HG03521 (cell line): ENCODE results near the gene SYF2.
"Not testable (repeated sequence)": the region's sequence is repeated elsewhere in the genome, so short reads cannot be mapped to it uniquely, and the experiment has no call there.

Experiments used
- ATAC-seq: cut with Tn5 transposase; IDR thresholded peaks from one replicate; pipeline ENCODE4 v1.9.1; 2021; ENCODE audit warnings: mild to moderate bottlenecking, moderate library complexity; ENCODE audit not compliant: unreplicated experiment

Gene SYF2

DNA sequence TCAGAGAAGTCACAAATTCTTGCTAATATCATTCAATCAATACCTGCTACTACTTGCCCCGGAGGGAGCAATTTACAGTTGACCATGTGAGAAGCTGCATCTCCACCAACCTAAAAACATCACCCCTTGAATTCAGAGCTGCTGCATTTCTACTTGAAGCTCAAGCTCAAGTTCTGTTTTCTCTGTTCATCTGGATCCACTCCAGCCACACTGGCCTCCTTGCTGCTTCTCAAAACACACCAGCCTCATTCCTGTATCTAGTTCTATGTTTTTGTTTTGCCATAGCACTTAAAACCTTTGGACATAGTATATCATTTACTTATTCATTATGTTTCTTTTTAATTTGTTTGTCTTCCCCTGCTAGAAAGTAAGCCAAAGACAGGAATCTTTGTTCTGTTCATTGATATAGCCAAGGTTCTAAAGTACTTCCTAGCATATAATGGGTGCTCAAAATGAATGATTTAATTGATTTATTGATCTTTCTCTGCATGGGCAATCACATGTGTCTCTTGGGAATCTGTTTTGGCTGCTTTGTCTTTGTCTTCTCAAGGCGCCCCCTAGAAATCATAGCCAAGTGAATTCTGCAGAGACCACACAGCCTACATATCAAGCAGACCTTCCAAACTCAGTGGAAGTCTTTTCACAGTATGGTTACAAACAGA lies 23.6 kb downstream of the SYF2 start:
- no peak for ATAC-seq

DNA sequence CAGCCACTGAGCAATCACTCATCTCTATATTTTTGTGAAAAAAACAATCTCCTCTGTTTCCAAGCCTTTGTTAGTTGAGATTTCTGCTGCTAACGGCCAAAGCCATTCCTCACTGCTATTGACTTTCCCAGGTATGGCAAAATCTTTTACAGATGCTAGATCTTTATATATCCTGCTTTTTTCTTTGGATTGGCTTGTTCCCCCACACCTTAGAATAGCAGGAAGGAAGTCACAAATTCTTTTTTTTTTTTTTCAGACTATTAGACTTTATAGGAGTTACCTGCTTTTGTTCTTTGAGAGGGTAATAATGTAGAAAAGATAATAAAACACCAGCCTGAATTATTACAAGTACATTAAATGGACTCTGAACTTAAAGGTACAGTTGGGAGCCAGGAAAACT lies 24.2 kb downstream of the SYF2 start:
- ATAC-seq: no peak

DNA sequence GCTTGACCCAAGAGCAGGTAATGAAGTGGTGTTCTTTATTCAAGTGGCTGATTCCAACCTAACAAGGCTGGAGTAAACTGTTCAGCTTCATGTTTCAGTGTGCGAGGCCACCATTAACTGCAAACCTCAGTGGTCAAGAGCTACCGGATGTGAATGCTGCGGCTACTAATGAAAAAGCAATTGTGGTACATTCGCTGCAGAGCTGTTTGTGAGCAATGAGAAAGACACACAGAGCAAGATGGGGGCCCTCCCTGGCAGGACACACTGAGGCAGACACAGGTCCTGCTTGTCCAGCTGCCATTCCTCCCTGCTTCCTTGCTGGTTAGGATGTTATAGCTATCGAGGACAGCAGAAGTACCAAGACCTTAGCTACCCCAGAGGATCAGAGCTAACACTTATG lies 26.1 kb downstream of the SYF2 start:
- ATAC-seq: no peak

DNA sequence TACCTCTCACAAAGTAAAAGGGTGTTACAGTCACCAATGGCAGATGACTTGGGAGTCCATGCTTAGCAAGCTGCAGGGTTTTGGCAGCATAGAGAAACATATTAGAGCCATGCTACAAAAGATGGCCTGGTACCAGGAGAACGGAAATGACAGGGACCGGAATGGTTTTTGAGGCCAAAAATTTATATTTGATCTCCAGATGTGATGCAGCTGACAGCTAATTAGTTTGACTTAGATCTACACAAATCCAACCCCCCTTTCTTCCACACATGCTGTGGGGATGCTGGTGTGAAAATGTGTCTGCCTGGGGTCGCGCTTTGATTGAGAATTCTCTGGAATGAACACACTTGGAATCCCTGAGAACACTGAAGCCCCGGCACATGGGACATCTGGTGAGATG lies 26.5 kb downstream of the SYF2 start:
- ATAC-seq: no peak

DNA sequence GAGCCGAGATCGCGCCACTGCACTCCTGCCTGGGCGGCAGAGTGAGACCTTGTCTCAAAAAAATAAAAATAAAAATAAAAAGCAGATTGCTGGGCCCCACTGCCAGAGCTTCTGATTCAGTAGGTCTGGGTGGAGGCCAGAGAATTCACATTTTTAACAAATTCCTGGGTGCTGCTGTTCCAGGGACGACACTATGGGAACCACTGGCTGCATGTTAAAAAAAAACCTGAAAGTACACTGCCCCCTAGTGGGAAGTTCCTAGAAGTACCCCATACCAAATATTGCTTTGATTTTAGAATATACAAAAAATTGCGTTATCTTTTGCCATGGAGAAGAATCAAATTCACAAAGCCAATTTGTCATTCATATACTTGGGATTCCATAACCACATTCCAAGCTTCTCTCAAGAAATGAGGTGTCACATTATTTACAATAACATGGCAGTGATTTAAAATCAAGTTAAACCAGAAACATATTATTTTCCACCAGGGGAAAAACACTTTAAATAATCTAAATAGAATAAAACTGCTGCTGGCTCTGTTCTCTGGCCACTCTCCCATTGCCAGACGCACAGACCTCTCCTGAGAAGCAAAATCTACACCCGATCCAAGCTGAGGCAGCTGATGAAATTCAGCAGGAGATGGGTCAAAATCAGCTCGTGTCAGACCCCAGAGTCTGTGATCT lies 27.4 kb downstream of the SYF2 start:
- ATAC-seq: no peak

DNA sequence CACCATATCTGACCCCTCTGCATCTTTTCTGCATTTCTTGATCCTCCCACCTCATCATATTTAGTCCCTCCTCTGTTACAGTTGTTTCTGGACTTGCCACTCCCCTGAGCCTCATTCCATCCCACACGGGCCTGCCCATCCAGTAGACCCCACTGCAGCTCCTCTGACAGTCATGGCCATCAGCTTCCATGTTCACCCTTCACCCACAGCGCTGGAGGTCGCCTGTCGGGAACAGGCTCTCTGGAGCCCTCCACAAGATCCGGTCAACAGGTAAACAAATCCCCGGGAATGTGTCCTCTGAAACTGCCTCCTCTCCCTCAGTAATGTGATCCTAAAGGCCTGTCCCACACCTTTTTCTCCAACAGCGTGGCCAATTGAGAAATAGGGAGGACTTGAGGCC lies 31.3 kb downstream of the SYF2 start:
- no peak for ATAC-seq

DNA sequence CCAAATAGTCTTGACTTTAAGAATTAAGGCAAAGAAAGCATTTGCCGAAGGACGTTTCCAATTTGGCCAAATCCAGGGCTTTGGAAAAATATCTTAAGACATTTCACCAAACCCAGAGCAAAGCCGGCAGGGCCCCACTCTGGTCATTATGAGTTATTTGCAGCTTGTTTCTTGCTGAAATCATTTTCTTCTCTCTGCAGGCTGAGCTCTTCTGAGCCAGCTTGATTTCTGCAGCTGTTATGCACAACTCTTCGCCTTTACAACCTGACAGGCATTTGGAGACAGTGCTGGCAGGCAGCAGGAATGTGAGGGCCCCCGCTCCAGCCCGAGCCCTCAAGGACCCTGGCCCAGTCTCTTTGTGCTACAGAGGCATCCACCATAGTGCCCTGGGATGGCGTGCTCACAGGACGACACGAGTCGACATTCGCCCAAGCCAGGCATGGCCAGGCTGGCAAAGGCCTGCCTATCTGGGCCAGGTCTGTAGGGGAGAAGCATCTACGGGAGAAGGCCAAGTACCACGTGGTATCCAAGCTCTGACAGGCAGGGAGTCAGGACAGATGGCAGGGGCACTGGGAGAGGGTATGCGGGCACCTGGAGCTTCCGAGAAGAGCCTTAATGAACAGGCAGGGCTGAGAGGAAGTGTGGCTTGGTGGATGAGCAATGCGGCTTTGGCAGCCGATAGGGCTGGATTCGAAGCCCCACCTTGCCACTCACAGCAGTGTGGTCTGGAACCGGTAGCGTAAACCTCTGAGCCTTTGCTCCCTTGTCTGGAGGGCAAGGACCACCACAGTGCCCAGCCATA lies 32.3 kb downstream of the SYF2 start:
- ATAC-seq: no peak

DNA sequence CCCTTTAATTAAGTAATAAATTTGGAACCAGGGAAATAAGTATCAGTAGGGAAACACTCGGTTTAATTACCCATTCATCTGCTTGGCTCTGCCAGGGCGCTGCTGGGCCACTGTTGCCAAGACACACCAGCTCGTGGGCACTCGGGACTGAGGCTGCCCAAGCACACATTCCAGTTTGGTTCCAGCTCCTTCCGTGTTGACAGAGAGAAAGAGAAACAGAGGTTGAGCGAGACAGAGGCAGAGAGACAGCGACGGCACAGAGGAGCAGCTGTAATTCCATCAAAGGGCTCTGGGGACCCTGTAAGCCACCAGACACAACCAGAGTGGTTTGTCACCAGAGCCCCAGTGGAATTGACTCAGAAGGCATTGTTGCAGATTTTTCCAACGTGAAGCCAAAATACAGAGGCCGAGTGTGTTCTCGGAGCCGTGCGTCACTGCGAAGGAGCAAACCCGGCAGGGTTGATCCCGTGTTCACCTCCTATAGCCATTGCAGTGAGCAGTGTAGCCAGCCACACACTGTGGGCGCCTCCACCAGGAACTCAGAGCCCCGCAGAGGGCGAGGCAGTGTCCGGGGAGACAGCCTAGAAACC lies 33.5 kb downstream of the SYF2 start:
- no peak for ATAC-seq

DNA sequence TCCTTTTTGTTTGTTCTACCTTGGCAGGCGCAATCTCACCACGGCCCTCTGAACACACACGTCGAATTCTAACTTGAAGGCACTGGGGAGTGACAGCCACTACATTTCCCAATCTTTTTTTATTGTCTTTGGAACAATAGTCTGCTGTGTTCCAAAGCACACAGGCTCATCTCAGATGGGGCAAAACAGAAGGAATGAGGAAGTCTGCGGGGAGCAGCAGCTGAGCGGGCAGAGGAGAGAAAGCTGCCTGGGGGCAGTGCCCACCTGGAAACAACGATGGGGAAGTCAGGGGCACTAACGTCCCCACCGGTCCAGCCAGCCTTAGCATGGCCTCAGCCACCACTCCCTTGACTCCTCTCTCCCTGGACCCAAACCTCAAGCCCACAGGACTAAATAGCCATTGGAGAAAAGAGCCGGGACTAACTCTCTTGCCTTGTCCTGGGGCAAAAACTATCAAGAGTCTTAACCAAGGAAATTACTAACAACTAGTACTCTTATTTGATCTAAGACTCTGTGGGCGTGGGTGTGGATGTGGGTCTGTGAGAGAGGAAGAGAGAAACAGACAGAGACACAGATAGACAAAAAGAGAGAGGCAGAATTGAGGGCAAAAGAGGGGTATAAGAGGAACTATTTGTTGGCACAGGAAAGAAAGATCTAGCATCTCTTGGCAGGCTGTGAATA lies 34.2 kb downstream of the SYF2 start:
- no peak for ATAC-seq

DNA sequence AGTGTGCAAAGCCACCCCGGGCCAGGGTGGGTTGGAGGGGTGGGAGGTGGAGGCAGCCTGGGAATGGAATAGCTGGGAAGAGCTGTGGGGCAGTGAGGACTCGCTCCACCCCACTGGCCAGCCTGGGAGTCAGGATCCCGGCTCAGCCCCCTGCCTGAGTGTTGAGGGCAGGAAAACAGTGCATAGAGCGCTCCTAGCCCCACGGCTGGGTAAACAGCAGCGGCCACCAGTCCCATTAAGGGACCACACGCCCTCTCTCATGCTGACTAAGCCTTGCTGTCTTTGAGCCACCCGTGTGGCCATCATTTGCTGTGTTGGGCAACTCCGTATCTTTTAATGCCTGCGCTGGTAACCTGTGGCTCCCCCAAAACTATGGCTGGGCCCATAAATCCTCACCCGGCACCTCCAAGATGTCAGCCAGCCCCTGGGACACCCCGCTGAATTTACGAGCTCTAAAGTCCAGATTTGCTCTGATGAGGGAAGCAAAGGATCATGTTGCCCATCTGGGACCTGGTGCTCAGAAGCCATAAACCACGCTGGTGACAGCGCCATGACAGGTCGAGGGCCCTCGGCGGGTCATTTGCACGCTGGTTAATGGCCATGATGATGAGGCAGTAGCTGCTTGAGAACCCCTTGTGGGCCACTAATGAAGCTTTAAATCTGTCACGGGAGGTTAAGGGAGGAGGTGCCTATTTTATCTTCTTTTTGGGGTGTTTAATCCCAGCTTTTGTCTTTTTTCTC lies 34.9 kb downstream of the SYF2 start:
- ATAC-seq: no peak

DNA sequence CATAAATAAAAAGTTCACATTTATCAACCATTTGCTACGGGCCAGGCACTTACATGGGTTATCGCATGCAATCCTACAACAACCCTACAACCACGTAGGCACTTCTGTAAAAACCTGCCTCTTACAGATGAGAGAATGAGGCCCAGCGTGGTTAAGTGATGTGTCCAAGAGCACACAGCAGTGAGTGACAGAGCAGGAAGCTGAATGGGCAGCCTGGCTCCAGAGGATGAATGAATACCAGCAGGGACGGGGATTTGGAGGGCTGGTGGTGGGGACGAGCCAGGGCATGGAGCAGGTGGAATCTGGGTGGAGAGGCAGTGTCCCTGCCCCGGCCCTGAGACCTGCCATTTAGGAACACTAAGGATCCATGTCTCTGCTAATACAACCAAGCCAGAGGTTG lies 35.5 kb downstream of the SYF2 start:
- no peak for ATAC-seq

DNA sequence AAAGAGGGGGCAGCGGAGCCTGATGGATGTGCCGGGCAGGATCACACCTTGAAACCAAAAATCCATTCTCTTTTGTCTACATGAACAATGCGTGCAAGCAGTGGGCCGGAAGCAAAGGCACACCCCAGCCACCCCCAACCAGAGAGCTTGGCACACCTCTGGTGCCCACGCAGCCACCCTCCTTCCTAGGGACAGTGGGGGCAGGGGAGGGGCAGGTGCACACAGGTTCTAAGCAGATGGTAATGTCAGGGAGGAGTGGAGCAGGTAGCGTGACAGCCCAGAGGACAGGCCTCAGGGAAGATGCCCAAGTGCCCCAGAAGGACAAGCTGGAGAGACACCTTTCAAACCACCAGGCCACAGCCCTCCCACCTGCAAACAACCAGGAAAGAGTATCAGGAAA lies 36.5 kb downstream of the SYF2 start:
- no peak for ATAC-seq

DNA sequence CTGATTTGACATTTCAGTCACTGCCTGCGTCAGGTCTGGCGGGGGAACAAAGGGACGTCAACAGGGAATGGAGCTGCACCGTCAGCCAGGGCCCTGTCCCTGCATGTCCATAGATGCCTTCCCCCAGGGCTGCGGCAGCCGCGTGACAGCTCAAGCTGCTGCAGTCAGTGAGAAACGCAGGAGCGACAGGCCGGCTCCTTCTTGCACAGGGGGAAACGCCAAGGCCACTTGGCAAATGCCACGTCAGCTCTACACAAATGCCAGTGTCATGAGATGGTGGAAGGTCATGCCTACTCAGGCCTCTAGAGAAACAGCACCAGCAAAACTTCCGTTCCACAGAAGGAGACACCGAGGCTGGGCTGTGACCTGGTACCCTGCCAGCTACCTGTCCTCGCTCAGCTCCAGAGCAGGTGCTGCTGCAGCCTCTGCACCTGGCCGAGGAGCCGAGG lies 37.7 kb downstream of the SYF2 start:
- ATAC-seq: no peak

DNA sequence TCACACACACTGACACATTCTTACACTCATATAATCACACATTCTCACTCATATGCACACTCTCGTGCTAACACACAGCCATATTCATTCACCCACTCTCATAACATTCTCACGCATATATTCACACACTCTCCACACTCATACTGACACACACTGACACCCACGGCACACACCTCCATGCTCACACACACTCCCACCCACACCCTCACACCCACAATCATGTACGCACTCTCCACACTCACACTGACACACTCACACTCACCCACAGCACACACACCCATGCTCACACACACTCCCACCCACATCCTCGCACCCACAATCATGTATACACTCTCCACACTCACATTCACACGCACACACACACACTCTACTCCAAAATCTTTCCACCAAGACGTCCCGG lies 38.2 kb downstream of the SYF2 start:
- no peak for ATAC-seq

DNA sequence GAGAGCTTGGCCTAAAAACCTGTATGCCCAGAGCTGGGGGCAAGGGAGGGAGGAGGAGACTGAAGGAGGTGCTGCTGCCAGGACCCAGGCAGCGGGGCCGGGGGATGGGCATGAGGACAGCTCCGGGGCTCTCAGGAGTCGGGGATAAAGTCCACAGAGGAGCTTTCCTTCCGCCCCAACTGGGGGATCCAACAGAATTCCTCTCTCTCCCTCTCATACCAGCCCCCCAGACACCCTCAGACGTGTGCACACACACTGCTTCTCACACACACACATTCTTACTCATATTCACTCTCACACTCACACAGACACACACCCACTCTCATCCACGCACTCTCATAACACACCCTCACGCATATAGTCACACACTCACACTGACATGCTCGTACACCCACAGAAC lies 39.1 kb downstream of the SYF2 start:
- no peak for ATAC-seq

DNA sequence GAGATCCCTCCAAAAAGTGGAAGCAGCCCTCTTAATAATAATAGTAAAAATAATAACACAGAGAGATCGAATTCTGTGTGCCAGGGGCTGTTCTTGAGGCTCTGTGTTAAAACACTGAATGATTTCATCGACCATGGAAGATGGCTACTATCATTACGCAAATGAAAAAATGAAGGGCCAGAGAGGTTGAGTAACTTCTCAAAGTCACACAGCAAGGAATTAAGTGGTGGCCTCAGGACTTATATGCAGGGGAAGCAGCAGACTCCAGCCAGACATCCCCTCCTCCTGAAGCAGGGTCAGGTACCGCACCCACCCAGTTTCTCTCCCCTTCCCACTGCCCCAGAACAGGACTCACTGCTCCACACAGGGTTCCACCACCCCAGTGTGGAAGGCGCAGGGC lies 40.1 kb downstream of the SYF2 start:
- ATAC-seq: no peak

DNA sequence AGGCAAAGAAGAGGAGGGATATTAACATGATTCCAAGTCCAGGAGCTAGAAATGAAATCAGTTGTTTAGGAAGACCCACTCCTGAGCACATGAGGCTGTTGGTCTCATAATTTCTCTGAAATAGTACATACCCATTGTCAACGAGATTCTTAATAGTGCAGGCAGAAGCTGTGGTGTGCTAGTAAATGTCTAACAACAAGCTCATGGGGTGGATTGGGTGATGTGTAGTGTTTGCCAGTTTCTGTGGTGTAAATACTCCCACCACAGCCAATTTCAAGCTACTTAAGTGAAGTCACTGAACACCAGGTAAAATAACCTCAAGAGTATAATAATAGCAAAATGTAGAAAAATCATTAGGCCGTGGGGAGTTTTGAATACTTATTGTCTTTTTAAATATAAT lies 42.0 kb downstream of the SYF2 start:
- ATAC-seq: no peak

DNA sequence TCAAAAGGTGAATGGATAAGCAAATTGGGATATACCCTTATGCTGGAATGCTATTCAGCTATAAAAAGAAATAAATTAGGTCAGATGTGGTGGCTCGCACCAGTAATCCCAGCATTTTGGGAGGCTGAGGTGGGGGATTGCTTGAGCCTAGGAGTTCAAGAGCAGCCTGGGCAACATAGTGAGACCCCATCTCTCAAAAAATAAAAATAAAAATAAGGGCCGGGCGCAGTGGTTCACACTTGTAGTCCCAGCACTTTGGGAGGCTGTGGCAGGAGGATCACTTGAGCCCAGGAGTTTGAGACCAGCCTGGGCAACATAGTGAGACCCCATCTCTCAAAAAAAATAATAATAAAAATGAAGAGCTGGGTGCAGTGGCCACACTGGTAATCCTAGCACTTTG lies 44.4 kb downstream of the SYF2 start:
- ATAC-seq: not testable (repeated sequence)

DNA sequence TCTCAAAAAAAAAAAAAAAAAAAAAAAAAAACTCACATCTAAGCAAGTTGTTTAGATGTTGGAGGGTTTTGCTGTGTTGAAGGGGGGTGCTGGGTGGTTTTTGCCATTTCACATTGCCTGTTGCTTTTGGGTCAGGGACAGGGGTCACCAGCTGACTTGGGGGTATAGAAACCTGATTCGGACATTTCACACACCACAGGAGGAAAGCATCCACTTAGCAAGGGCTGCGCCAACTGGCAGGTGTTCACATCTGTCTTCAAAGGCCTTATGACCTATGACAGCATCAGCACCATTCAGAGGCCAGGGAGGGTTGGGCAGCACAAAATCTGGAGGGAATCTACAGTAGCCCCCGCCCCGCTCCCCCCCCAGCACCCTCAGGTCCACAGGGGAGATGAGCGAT lies 45.2 kb downstream of the SYF2 start:
- ATAC-seq: no peak
